T-helper 9 cell (primary cell): Measurements from ENCODE around the gene ZNF217.
"Not testable (repeated sequence)": the region's sequence is repeated elsewhere in the genome, so short reads cannot be mapped to it uniquely, and the experiment has no call there.

Experiments used
- DNase-seq: peaks from one replicate; pipeline ENCODE4 v3.0.0-alpha.2; 2020

Gene ZNF217

DNA sequence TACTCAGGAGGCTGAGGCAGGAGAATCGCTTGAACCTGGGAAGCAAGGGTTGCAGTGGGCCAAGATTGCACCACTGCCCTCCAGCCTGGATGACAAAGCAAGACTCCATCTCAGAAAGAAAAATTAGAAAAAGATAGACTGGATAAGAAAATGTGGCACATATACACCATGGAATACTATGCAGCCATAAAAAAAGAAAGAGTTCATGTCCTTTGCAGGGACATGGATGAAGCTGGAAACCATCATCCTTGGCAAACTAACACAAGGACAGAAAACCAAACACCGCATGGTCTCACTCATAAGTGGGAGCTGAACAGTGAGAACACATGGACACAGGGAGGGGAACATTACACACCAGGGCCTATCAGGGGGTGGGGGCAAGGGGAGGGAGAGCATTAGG, 70.0 kb downstream of the ZNF217 start:
- DNase-seq = not testable (repeated sequence)

DNA sequence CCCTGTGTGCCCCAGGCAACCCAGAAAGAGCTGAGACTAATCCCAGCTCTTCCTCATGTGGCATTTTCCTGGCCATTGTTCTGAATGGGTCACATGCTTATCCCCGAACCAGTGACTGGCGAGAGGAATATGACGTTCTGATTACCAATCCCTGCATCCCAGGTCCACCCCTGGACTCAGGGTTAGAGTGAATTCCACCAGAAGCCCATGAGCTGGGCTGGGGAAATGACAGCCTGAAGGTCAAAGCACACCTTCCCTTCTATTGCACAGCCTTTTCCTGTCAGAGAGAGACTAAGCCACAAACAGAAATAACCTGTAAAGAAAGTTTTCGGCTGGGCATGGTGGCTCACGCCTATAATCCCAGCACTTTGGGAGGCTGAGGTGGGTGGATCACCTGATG, 70.9 kb downstream of the ZNF217 start:
- no peak for DNase-seq

DNA sequence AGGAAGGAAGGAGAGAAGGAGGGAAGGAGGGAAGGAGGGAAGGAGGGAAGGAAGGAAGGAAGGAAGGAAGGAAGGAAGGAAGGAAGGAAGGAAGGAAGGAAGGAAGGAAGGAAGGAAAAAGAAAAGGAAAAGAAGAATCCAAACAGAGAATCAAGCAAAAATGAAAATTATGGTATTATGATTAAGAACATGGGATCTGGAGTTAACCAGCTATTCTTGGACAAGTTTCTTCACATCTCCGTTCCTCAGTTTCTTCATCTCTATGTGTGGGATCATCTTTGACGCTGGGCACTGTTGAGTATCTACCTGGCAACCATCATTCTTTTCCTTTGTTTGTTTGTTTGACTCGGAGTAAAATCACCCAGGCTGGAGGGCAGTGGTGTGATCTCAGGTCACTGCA, 71.6 kb downstream of the ZNF217 start:
- DNase-seq = no peak

DNA sequence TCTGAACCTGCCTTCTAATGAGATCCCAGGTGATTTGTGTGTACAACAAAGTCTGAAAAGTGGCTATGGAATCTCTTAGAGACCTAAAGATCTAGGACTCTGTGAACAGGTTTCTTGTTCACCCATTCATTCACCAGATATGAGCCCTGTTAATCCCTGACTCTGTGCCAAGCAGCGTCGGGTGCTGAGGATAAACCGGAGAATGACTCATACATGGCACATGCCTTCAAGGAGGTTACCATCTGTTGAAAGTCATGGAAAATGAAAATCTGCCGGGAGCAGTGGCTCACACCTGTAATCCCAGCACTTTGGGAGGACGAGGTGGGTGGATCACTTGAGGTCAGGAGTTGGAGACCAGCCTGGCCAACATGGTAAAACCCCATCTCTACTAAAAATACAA, 72.2 kb downstream of the ZNF217 start:
- DNase-seq = not testable (repeated sequence)

DNA sequence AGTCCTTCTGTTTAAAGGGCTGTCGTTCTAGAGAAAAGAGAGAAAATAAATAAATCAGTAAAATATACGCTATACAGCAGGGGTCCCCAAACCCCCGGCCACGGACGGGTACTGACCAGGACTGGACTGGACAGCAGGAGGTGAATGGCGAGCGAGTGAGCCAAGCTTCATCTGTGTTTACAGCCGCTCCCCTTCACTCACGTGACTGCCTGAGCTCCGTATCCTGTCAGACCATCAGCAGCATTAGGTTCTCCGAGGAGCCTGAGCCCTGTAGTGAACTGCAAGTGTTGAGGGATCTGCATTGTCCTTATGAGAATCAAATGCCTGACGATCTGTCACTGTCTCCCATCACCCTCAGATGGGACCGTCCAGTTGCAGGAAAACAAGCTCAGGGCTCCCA, 76.5 kb downstream of the ZNF217 start:
- DNase-seq = no peak
